Upper lobe of left lung (tissue), 6 donors: ENCODE data around the gene CCDC138. TPM values are rescaled to one million over a fixed set of nuclear protein-coding genes. Genes with fewer than 3 reads are reported as not detected.

ENCODE experiments used
- ATAC-seq, 2 donors: fragments of 200-7000 bp; cut with Tn5 transposase; one replicate each; pipeline ENCODE4 v1.9.1; 2022; ENCODE audit warnings: mild to moderate bottlenecking in 2 of 2, moderate library complexity in 2 of 2; ENCODE audit not compliant: low FRiP score in 2 of 2
- DNase-seq, 2 donors: peaks; one replicate each; pipeline ENCODE4 v3.0.0-alpha.2; 2019 to 2020
- H3K27ac ChIP-seq, 4 donors: fragments of 200-600 bp; sonication (generic); one replicate each; pipeline ENCODE4 v1.5.1; 2016 to 2019
- H3K27me3 ChIP-seq, 4 donors: fragments of 200-600 bp; sonication (generic); one replicate each; pipeline ENCODE4 v1.5.1; 2017 to 2019
- H3K36me3 ChIP-seq, 4 donors: fragments of 200-600 bp; sonication (generic); one replicate each; pipeline ENCODE4 v1.5.1; 2016 to 2019
- H3K4me1 ChIP-seq, 4 donors: fragments of 200-600 bp; sonication (generic); one replicate each; pipeline ENCODE4 v1.5.1; 2018 to 2019
- H3K4me3 ChIP-seq, 4 donors: fragments of 200-600 bp; sonication (generic); one replicate each; pipeline ENCODE4 v1.5.1; 2017 to 2019; ENCODE audit warnings: mild to moderate bottlenecking in 2 of 4, moderate library complexity in 1 of 4
- H3K9me3 ChIP-seq, 4 donors: fragments of 200-600 bp; sonication (generic); one replicate each; pipeline ENCODE4 v1.5.1; 2018 to 2019
- CTCF ChIP-seq, 6 experiments: fragments of 450-650 bp in 4 of 6; fragments of 200-600 bp in 2 of 6; sonication (generic) in 2 of 6; IDR thresholded peaks; one replicate each; pipeline ENCODE4 v1.5.1; 2016 to 2019; ENCODE audit warnings: antibody characterized with exemption in 6 of 6
- EP300 ChIP-seq, 4 donors: sonication (generic); formaldehyde crosslinking; IDR thresholded peaks; one replicate each; pipeline ENCODE4 v1.5.1; 2017; ENCODE audit warnings: antibody characterized with exemption in 4 of 4, control low read depth in 2 of 4
- POLR2A ChIP-seq, 4 donors: fragments of 450-650 bp; IDR thresholded peaks; one replicate each; pipeline ENCODE4 v1.5.1; 2016 to 2017; ENCODE audit warnings: antibody characterized with exemption in 4 of 4, mild to moderate bottlenecking in 2 of 4
- POLR2AphosphoS5 ChIP-seq, 2 donors: sonication (generic); formaldehyde crosslinking; IDR thresholded peaks; one replicate each; pipeline ENCODE4 v1.5.1; 2017; ENCODE audit warnings: antibody characterized with exemption in 2 of 2
- WGBS, 2 donors: methylation state at CpG; one replicate each; pipeline ENCODE4 v1.1.5; 2017 to 2018; 5-methylcytosine and 5-hydroxymethylcytosine counted together
- total RNA-seq, 6 donors: library from RNA; depleted of rRNA in 4 of 6; stranded (reverse); fragments of >200 nt in 4 of 6; gene quantifications; one replicate each; pipeline versions ENCODE4 v1.1.0 to v1.2.1, GENCODE V29; 2016 to 2021
- donor health status: DM: no; HTN: no; CAD: no; lungs with moderate emphysema.
- donor health status: DM: no; HTN: yes; CAD: no; lungs with severe emphysema.

Gene CCDC138
- total RNA-seq, 6 donors from 2014 or later = 2.4 to 16.3 (median 3.2) TPM

- Histone ChIP-seq H3K27ac (no peak overlapping the region), H3K27me3 (no peaks in the 10 kb centered on the region), H3K36me3 (peaks cover 0 to 13% (median 2%) of the 10 kb centered on the region in 4 donors), H3K9me3 (peaks cover 0 to 10% (median 5%) of the 10 kb centered on the region in 4 donors), H3K4me3 (no peak overlapping the region), H3K4me1 (no peaks in the 10 kb centered on the region)
- no peak for DNase-seq
- TF ChIP-seq EP300 (IDR thresholded peaks at IDR 0.05) = no peak
- TF ChIP-seq POLR2A (IDR thresholded peaks at IDR 0.05) = no peak
- no peak for TF ChIP-seq CTCF (IDR thresholded peaks at IDR 0.05)
- TF ChIP-seq POLR2AphosphoS5 (IDR thresholded peaks at IDR 0.05) = no peak
- WGBS, 2 donors = 84 to 93% methylated on average over 6 of the region's 6 CpGs
- no peak for ATAC-seq
Observed at GRCh38 chr2:108806371-108807113, 20.0 kb downstream of the CCDC138 start.

GRCh38 chr2:108809936-108810335, 23.4 kb downstream of the CCDC138 start:
- H3K9me3 ChIP-seq = peaks cover 0 to 10% (median 5%) of the 10 kb centered on the region in 4 donors
- no peak for DNase-seq
- 95 to 96% methylated on average over 3 of the region's 3 CpGs for WGBS, 2 donors

GRCh38 chr2:108810993-108811957, 24.7 kb downstream of the CCDC138 start:
- Histone ChIP-seq H3K4me3 (no peak overlapping the region), H3K27ac (no peak overlapping the region), H3K27me3 (no peaks in the 10 kb centered on the region), H3K4me1 (no peaks in the 10 kb centered on the region), H3K36me3 (peaks cover 0 to 11% (median 2%) of the 10 kb centered on the region in 4 donors), H3K9me3 (peaks cover 0 to 10% (median 5%) of the 10 kb centered on the region in 4 donors)
- ATAC-seq = no peak
- WGBS, 2 donors = 98 to 99% methylated on average over 4 of the region's 4 CpGs
- DNase-seq = no peak
- TF ChIP-seq POLR2AphosphoS5 (IDR thresholded peaks at IDR 0.05) (no peak), CTCF (IDR thresholded peaks at IDR 0.05) (no peak), EP300 (IDR thresholded peaks at IDR 0.05) (no peak), POLR2A (IDR thresholded peaks at IDR 0.05) (no peak)

More at GRCh38 chr2:108809936-108810335, 23.4 kb downstream of the CCDC138 start:
- TF ChIP-seq CTCF (IDR thresholded peaks at IDR 0.05) = no peak
- TF ChIP-seq POLR2AphosphoS5 (IDR thresholded peaks at IDR 0.05) = no peak
- TF ChIP-seq EP300 (IDR thresholded peaks at IDR 0.05) = no peak
- no peak for TF ChIP-seq POLR2A (IDR thresholded peaks at IDR 0.05)
- peaks cover 0 to 9% (median 0%) of the 10 kb centered on the region in 4 donors for H3K36me3 ChIP-seq
- H3K27me3 ChIP-seq = no peaks in the 10 kb centered on the region
- no peaks in the 10 kb centered on the region for H3K4me1 ChIP-seq
- no peak for ATAC-seq
- H3K4me3 ChIP-seq = no peak overlapping the region
- H3K27ac ChIP-seq = no peak overlapping the region

GRCh38 chr2:108813732-108814131, 27.2 kb downstream of the CCDC138 start:
- Histone ChIP-seq H3K4me3 (no peak overlapping the region), H3K36me3 (peaks cover 0 to 24% (median 9%) of the 10 kb centered on the region in 4 donors), H3K27me3 (no peaks in the 10 kb centered on the region), H3K9me3 (peaks cover 0 to 10% (median 5%) of the 10 kb centered on the region in 4 donors), H3K27ac (no peak overlapping the region), H3K4me1 (no peaks in the 10 kb centered on the region)
- DNase-seq (no peak), ATAC-seq (no peak)
- WGBS, 2 donors = 97% methylated on average over 1 of the region's 1 CpG
- TF ChIP-seq EP300 (IDR thresholded peaks at IDR 0.05) (no peak), POLR2AphosphoS5 (IDR thresholded peaks at IDR 0.05) (no peak), POLR2A (IDR thresholded peaks at IDR 0.05) (no peak), CTCF (IDR thresholded peaks at IDR 0.05) (no peak)
